NB4 (cell line): ENCODE measurements around the gene CTIF.

Source experiments
- CTCF ChIP-seq: IDR thresholded peaks from one replicate; pipeline ENCODE4 v1.5.1; 2012; ENCODE audit warnings: low read depth, low read length
- MAX ChIP-seq: IDR thresholded peaks from 2 replicates; pipeline ENCODE4 v1.6.1; 2011; ENCODE audit warnings: low read depth, low read length
- MYC ChIP-seq: IDR thresholded peaks from 2 replicates; pipeline ENCODE4 v1.6.1; 2011; ENCODE audit warnings: low read depth, low read length
- POLR2A ChIP-seq: IDR thresholded peaks from 2 replicates; pipeline ENCODE4 v1.6.1; 2011; ENCODE audit warnings: mild to moderate bottlenecking; ENCODE audit not compliant: insufficient read length; ENCODE audit errors: extremely low read depth

GRCh38 chr18:48621240-48621639, 82.4 kb downstream of the CTIF start:
- TF ChIP-seq CTCF (no peak), MAX (no peak), MYC (no peak), POLR2A (no peak)
